Caco-2 (cell line): ENCODE results near the gene ZNF24. TPM values are rescaled to one million over a fixed set of nuclear protein-coding genes. Genes with fewer than 3 reads are reported as not detected.

Source experiments
- BruUV-seq: library from RNA; stranded (reverse); fragments of 400-500 nt; replicated peaks from 2 replicates; lab custom pipeline; 2021; lab: Mats Ljungman, UMichigan
- CTCF ChIA-PET: fragments of 300-600 bp; sonication (Branson Sonifier 250); formaldehyde crosslinking; loops from one replicate; lab custom pipeline; 2022; ENCODE audit warnings: antibody characterized with exemption; lab: Charles Lee
- POLR2A ChIA-PET: fragments of 300-600 bp; sonication (Branson Sonifier 250); formaldehyde crosslinking; loops from one replicate; lab custom pipeline; 2022; ENCODE audit warnings: antibody characterized with exemption; lab: Charles Lee
- DNase-seq, 2 experiments: peaks; one replicate each; pipeline versions ENCODE4 v3.0.0 to v3.0.0-alpha.2; 2020 to 2022
- H3K27me3 ChIP-seq: replicated peaks from 2 replicates; pipeline ENCODE4 v1.6.0; 2011; ENCODE audit warnings: low read length; ENCODE audit not compliant: control insufficient read depth, insufficient read depth
- H3K36me3 ChIP-seq: 2 replicates; pipeline ENCODE4 v1.5.1; 2011; ENCODE audit warnings: low read length; ENCODE audit not compliant: control insufficient read depth, insufficient read depth
- H3K4me1 ChIP-seq: fragments of 250-450 bp; sonication (Bioruptor Pico); 2 replicates; pipeline ENCODE4 v1.5.1; 2020; ENCODE audit warnings: mild to moderate bottlenecking
- H3K4me3 ChIP-seq: 2 replicates; pipeline ENCODE4 v1.5.1; 2011; ENCODE audit warnings: low read depth, mild to moderate bottlenecking, control low read depth, low read length
- H3K9me3 ChIP-seq: fragments of 250-450 bp; sonication (Bioruptor Pico); 2 replicates; pipeline ENCODE4 v1.5.1; 2020; ENCODE audit warnings: mild to moderate bottlenecking, moderate library complexity
- H3K27ac Mint-ChIP-seq: one replicate; pipeline ENCODE4 v1.8.0; 2022; ENCODE audit warnings: mixed read lengths; ENCODE audit not compliant: unreplicated experiment
- H3K27me3 Mint-ChIP-seq: one replicate; pipeline ENCODE4 v1.8.0; 2022; ENCODE audit warnings: mixed read lengths; ENCODE audit not compliant: insufficient read depth, unreplicated experiment
- H3K36me3 Mint-ChIP-seq: one replicate; pipeline ENCODE4 v1.8.0; 2022; ENCODE audit warnings: mild to moderate bottlenecking, mixed read lengths; ENCODE audit not compliant: insufficient read depth, unreplicated experiment
- H3K4me1 Mint-ChIP-seq: one replicate; pipeline ENCODE4 v1.8.0; 2022; ENCODE audit warnings: low read depth, mixed read lengths; ENCODE audit not compliant: unreplicated experiment
- H3K4me3 Mint-ChIP-seq: one replicate; pipeline ENCODE4 v1.8.0; 2022; ENCODE audit warnings: mild to moderate bottlenecking, moderate library complexity, mixed read lengths; ENCODE audit not compliant: unreplicated experiment
- H3K9me3 Mint-ChIP-seq: one replicate; pipeline ENCODE4 v1.8.0; 2022; ENCODE audit warnings: mixed read lengths; ENCODE audit not compliant: unreplicated experiment
- CTCF ChIP-seq, 2 experiments: fragments of 200-600 bp in 1 of 2; IDR thresholded peaks; 1 replicate in 1 of 2; 2 replicates in 1 of 2; pipeline versions ENCODE4 v1.5.1 to v1.8.0; 2011 to 2022; ENCODE audit warnings: antibody characterized with exemption in 1 of 2, control low read depth in 1 of 2, inconsistent platforms in 1 of 2, low read depth in 1 of 2, low read length in 1 of 2, mild to moderate bottlenecking in 1 of 2, moderate library complexity in 1 of 2; ENCODE audit not compliant: insufficient read depth in 1 of 2, severe bottlenecking in 1 of 2, unreplicated experiment in 1 of 2
- intact Hi-C: fragments of 100-400 bp; cut with micrococcal nuclease; formaldehyde crosslinking; loops from one replicate; pipeline ENCODE4 v1.10.0; 2022; ENCODE audit not compliant: unreplicated experiment
- total RNA-seq: library from RNA; stranded (reverse); gene quantifications from 2 replicates; pipeline ENCODE4 v1.2.3, GENCODE V29; 2022

Gene ZNF24
- total RNA-seq, 1 experiment from 2014 or later = 21.3 TPM

GRCh38 chr18:35311496-35311895 is 32.7 kb downstream of the ZNF24 start:
- Histone ChIP-seq H3K4me3 (no peak overlapping the region), H3K36me3 (no peaks in the 10 kb centered on the region), H3K27me3 (no peaks in the 10 kb centered on the region), H3K4me1 (no peaks in the 10 kb centered on the region), H3K9me3 (no peaks in the 10 kb centered on the region)
- TF ChIP-seq CTCF (IDR thresholded peaks at IDR 0.05; ENCODE audit: insufficient read depth in 1 of 2, low read depth in 1 of 2, low read length in 1 of 2, severe bottlenecking in 1 of 2, unreplicated experiment in 1 of 2) = no peak
- no peaks in the 10 kb centered on the region for H3K4me1 Mint-ChIP-seq
- intact Hi-C loops = no loop called here
- no peak overlapping the region for H3K27ac Mint-ChIP-seq
- BruUV-seq = no TSS peak
- DNase-seq = no peak
- POLR2A ChIA-PET = no interaction called here
- CTCF ChIA-PET = no interaction called here
- H3K27me3 Mint-ChIP-seq = no peaks in the 10 kb centered on the region
- H3K4me3 Mint-ChIP-seq = no peak overlapping the region
- peaks cover 8% of the 10 kb centered on the region for H3K9me3 Mint-ChIP-seq
- peaks cover 8% of the 10 kb centered on the region for H3K36me3 Mint-ChIP-seq

GRCh38 chr18:35306588-35307250 is 37.5 kb downstream of the ZNF24 start:
- H3K4me3 Mint-ChIP-seq = no peak overlapping the region
- DNase-seq = no peak
- H3K27me3 Mint-ChIP-seq = no peaks in the 10 kb centered on the region
- ChIA-PET POLR2A (no interaction called here), CTCF (no interaction called here)
- Histone ChIP-seq H3K4me3 (no peak overlapping the region), H3K9me3 (no peaks in the 10 kb centered on the region; the same call in 1 of the 2 replicates), H3K27me3 (no peaks in the 10 kb centered on the region), H3K36me3 (peaks cover 1% of the 10 kb centered on the region; the same call in 1 of the 2 replicates), H3K4me1 (no peaks in the 10 kb centered on the region)
- intact Hi-C loops = no loop called here
- peaks cover 23% of the 10 kb centered on the region for H3K36me3 Mint-ChIP-seq
- no peak overlapping the region for H3K27ac Mint-ChIP-seq
- peaks cover 18% of the 10 kb centered on the region for H3K9me3 Mint-ChIP-seq
- no TSS peak for BruUV-seq
- no peak for TF ChIP-seq CTCF (IDR thresholded peaks at IDR 0.05; ENCODE audit: insufficient read depth in 1 of 2, low read depth in 1 of 2, low read length in 1 of 2, severe bottlenecking in 1 of 2, unreplicated experiment in 1 of 2)
- H3K4me1 Mint-ChIP-seq = no peaks in the 10 kb centered on the region

GRCh38 chr18:35303610-35304009 is 40.6 kb downstream of the ZNF24 start:
- peaks cover 18% of the 10 kb centered on the region for H3K9me3 Mint-ChIP-seq

More at GRCh38 chr18:35303610-35304009, 40.6 kb downstream of the ZNF24 start:
- Mint-ChIP-seq H3K27me3 (no peaks in the 10 kb centered on the region), H3K27ac (no peak overlapping the region), H3K4me3 (no peak overlapping the region), H3K36me3 (peaks cover 23% of the 10 kb centered on the region), H3K4me1 (no peaks in the 10 kb centered on the region)
- no peak for DNase-seq
- Histone ChIP-seq H3K36me3 (peaks cover 1% of the 10 kb centered on the region; the same call in 1 of the 2 replicates), H3K4me1 (no peaks in the 10 kb centered on the region), H3K4me3 (no peak overlapping the region), H3K9me3 (no peaks in the 10 kb centered on the region; the same call in 1 of the 2 replicates), H3K27me3 (no peaks in the 10 kb centered on the region)
- no TSS peak for BruUV-seq
- ChIA-PET POLR2A (no interaction called here), CTCF (no interaction called here)
- no peak for TF ChIP-seq CTCF (IDR thresholded peaks at IDR 0.05; ENCODE audit: insufficient read depth in 1 of 2, low read depth in 1 of 2, low read length in 1 of 2, severe bottlenecking in 1 of 2, unreplicated experiment in 1 of 2)
- intact Hi-C loops = no loop called here
